Loucy (cell line): ENCODE results near the gene CDKN1C.

Source experiments
- EZH2phosphoT487 ChIP-seq: fragments of 200-600 bp; IDR thresholded peaks from 2 replicates; pipeline ENCODE4 v1.6.1; 2018; ENCODE audit warnings: antibody characterized with exemption, mild to moderate bottlenecking, moderate library complexity, borderline replicate concordance
- TF ChIP-seq, protein P1 (sequence below): fragments of 200-600 bp; sonication (generic); conservative IDR thresholded peaks from 2 replicates; pipeline ENCODE4 v1.5.1; 2014; ENCODE audit warnings: mild to moderate bottlenecking, antibody characterized with exemption, low read length

- TF ChIP-seq, protein P1, sequence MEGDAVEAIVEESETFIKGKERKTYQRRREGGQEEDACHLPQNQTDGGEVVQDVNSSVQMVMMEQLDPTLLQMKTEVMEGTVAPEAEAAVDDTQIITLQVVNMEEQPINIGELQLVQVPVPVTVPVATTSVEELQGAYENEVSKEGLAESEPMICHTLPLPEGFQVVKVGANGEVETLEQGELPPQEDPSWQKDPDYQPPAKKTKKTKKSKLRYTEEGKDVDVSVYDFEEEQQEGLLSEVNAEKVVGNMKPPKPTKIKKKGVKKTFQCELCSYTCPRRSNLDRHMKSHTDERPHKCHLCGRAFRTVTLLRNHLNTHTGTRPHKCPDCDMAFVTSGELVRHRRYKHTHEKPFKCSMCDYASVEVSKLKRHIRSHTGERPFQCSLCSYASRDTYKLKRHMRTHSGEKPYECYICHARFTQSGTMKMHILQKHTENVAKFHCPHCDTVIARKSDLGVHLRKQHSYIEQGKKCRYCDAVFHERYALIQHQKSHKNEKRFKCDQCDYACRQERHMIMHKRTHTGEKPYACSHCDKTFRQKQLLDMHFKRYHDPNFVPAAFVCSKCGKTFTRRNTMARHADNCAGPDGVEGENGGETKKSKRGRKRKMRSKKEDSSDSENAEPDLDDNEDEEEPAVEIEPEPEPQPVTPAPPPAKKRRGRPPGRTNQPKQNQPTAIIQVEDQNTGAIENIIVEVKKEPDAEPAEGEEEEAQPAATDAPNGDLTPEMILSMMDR, result no peak
- no peak for TF ChIP-seq EZH2phosphoT487
Observed at GRCh38 chr11:2847561-2847960, 38.0 kb downstream of the CDKN1C start.
